DOHH2 (cell line): ENCODE results near the gene LDHAL6A.

Source experiments
- CTCF ChIP-seq: fragments of 200-600 bp; sonication (generic); IDR thresholded peaks from one replicate; pipeline ENCODE4 v1.5.1; 2014; ENCODE audit warnings: antibody characterized with exemption, mild to moderate bottlenecking, low read depth, low read length; ENCODE audit not compliant: poor library complexity, severe bottlenecking
- EZH2phosphoT487 ChIP-seq: fragments of 200-600 bp; sonication (generic); IDR thresholded peaks from 2 replicates; pipeline ENCODE4 v1.6.1; 2017; ENCODE audit warnings: borderline replicate concordance, mild to moderate bottlenecking, antibody characterized with exemption, low read length, moderate library complexity, mixed read lengths

GRCh38 chr11:18449251-18449650 is 6.4 kb upstream of the LDHAL6A start:
- TF ChIP-seq CTCF (no peak), EZH2phosphoT487 (no peak)
